ENCODE measurements around the gene FASTKD1.

- TF ChIP-seq ZNF274 (IDR thresholded peaks at IDR 0.05; ENCODE audit: low read depth, low read length): no peak
- no peak for TF ChIP-seq YY1 (IDR thresholded peaks at IDR 0.05; ENCODE audit: insufficient read depth, insufficient read length)
- no peak for TF ChIP-seq SUZ12 (IDR thresholded peaks at IDR 0.05; ENCODE audit: extremely low read depth, insufficient read depth, insufficient read length)
These were observed 25.3 kb upstream of the FASTKD1 start for GRCh38 chr2:169598982-169599381.
